GM23338 (cell line): ENCODE results near the gene HSD17B7. TPM values are rescaled to one million over a fixed set of nuclear protein-coding genes. Genes with fewer than 3 reads are reported as not detected.
A peak's percentile ranks its signal among the peaks of the same experiment; 100 is the strongest.

Source experiments
- ATAC-seq: fragments of 200-7000 bp; cut with Tn5 transposase; 3 replicates; pipeline ENCODE4 v1.9.1; 2020
- DNase-seq: peaks from one replicate; pipeline ENCODE4 v3.0.0-alpha.2; 2015; ENCODE audit warnings: low spot score
- H2AFZ ChIP-seq: fragments of 200-600 bp; sonication (generic); 2 replicates; pipeline ENCODE4 v1.8.0; 2016; ENCODE audit warnings: antibody characterized with exemption, mild to moderate bottlenecking, moderate library complexity
- H3F3A ChIP-seq: fragments of 200-600 bp; sonication (generic); replicated peaks from 2 replicates; pipeline ENCODE4 v1.8.0; 2017; ENCODE audit warnings: antibody characterized with exemption, mixed run types, low read depth
- H3K27ac ChIP-seq: fragments of 200-600 bp; sonication (generic); 2 replicates; pipeline ENCODE4 v1.6.1; 2016; ENCODE audit warnings: low read depth
- H3K27me3 ChIP-seq: fragments of 200-600 bp; sonication (generic); 2 replicates; pipeline ENCODE4 v1.8.0; 2016; ENCODE audit warnings: mild to moderate bottlenecking, mixed run types, moderate library complexity; ENCODE audit not compliant: insufficient read depth
- H3K36me3 ChIP-seq: fragments of 200-600 bp; sonication (generic); 2 replicates; pipeline ENCODE4 v1.8.0; 2016; ENCODE audit warnings: mild to moderate bottlenecking; ENCODE audit not compliant: insufficient read depth
- H3K4me1 ChIP-seq: fragments of 200-600 bp; sonication (generic); 2 replicates; pipeline ENCODE4 v1.8.0; 2016; ENCODE audit warnings: mild to moderate bottlenecking, moderate library complexity; ENCODE audit not compliant: insufficient read depth
- H3K4me2 ChIP-seq: fragments of 200-600 bp; sonication (generic); 2 replicates; pipeline ENCODE4 v1.7.1; 2017; ENCODE audit warnings: mixed run types
- H3K4me3 ChIP-seq: fragments of 200-600 bp; sonication (generic); 2 replicates; pipeline ENCODE4 v1.6.1; 2016; ENCODE audit warnings: mixed run types
- H3K79me2 ChIP-seq: fragments of 200-600 bp; sonication (generic); replicated peaks from 2 replicates; pipeline ENCODE4 v1.8.0; 2017; ENCODE audit warnings: mild to moderate bottlenecking; ENCODE audit not compliant: insufficient read depth
- H3K9me2 ChIP-seq: fragments of 200-600 bp; sonication (generic); 2 replicates; pipeline ENCODE4 v1.8.0; 2017; ENCODE audit not compliant: insufficient read depth
- H4K20me1 ChIP-seq: fragments of 200-600 bp; sonication (generic); replicated peaks from 2 replicates; pipeline ENCODE4 v1.8.0; 2017; ENCODE audit warnings: mild to moderate bottlenecking; ENCODE audit not compliant: insufficient read depth
- H3K27ac Mint-ChIP-seq: 2 replicates; pipeline ENCODE4 v1.8.0; 2020; ENCODE audit warnings: inconsistent platforms, mild to moderate bottlenecking, moderate library complexity, mixed read lengths
- H3K27me3 Mint-ChIP-seq: 3 replicates; pipeline ENCODE4 v1.8.0; 2022; ENCODE audit warnings: low read depth, mild to moderate bottlenecking, moderate library complexity, mixed read lengths, inconsistent platforms; ENCODE audit not compliant: insufficient read depth, poor library complexity
- H3K36me3 Mint-ChIP-seq: 3 replicates; pipeline ENCODE4 v1.8.0; 2021; ENCODE audit warnings: low read depth, mild to moderate bottlenecking, inconsistent platforms, moderate library complexity, mixed read lengths
- H3K4me1 Mint-ChIP-seq: 3 replicates; pipeline ENCODE4 v1.8.0; 2020; ENCODE audit warnings: mild to moderate bottlenecking, inconsistent platforms, mixed read lengths
- H3K4me3 Mint-ChIP-seq: 3 replicates; pipeline ENCODE4 v1.8.0; 2021; ENCODE audit warnings: moderate library complexity, mild to moderate bottlenecking, inconsistent platforms, mixed read lengths
- H3K9me3 Mint-ChIP-seq: 3 replicates; pipeline ENCODE4 v1.8.0; 2020; ENCODE audit warnings: moderate library complexity, mild to moderate bottlenecking, inconsistent platforms, mixed read lengths
- CREB1 ChIP-seq: fragments of 250-450 bp; sonication (Bioruptor Pico); IDR thresholded peaks from 2 replicates; pipeline ENCODE4 v1.5.0; 2020; ENCODE audit warnings: low read depth, mild to moderate bottlenecking, moderate library complexity
- CTCF ChIP-seq, 2 experiments: fragments of 200-600 bp in 1 of 2; sonication (generic) in 1 of 2; conservative IDR thresholded peaks; 2 replicates each; pipeline versions ENCODE4 v1.5.1 to v1.6.1; 2016 to 2017; ENCODE audit warnings: antibody characterized with exemption in 2 of 2, low read depth in 2 of 2, mild to moderate bottlenecking in 2 of 2, moderate library complexity in 1 of 2
- ETS1 ChIP-seq: IDR thresholded peaks from 2 replicates; pipeline ENCODE4 v1.6.1; 2016; ENCODE audit warnings: antibody characterized with exemption
- EZH2 ChIP-seq: fragments of 200-600 bp; sonication (generic); IDR thresholded peaks from one replicate; pipeline ENCODE4 v1.8.0; 2017; ENCODE audit warnings: antibody characterized with exemption, mild to moderate bottlenecking, low read depth; ENCODE audit not compliant: unreplicated experiment
- EZH2phosphoT487 ChIP-seq: fragments of 200-600 bp; sonication (generic); IDR thresholded peaks from one replicate; pipeline ENCODE4 v1.8.1; 2018; ENCODE audit warnings: antibody characterized with exemption; ENCODE audit not compliant: unreplicated experiment
- JUNB ChIP-seq: IDR thresholded peaks from one replicate; pipeline ENCODE4 v1.6.1; 2016; ENCODE audit warnings: antibody characterized with exemption; ENCODE audit not compliant: unreplicated experiment
- NANOG ChIP-seq: IDR thresholded peaks from 2 replicates; pipeline ENCODE4 v1.6.1; 2016; ENCODE audit warnings: antibody characterized with exemption, borderline replicate concordance
- POLR2AphosphoS5 ChIP-seq: IDR thresholded peaks from 2 replicates; pipeline ENCODE4 v1.6.1; 2016; ENCODE audit warnings: antibody characterized with exemption, low read depth
- STAT1 ChIP-seq: IDR thresholded peaks from one replicate; pipeline ENCODE4 v1.6.1; 2016; ENCODE audit warnings: antibody characterized with exemption; ENCODE audit not compliant: unreplicated experiment
- ZNF114 ChIP-seq: fragments of 250-450 bp; sonication (Bioruptor Pico); IDR thresholded peaks from 2 replicates; pipeline ENCODE4 v1.5.0; 2020; ENCODE audit warnings: mild to moderate bottlenecking, moderate library complexity
- ZNF331 ChIP-seq: fragments of 250-450 bp; sonication (Bioruptor Pico); IDR thresholded peaks from 2 replicates; pipeline ENCODE4 v1.5.0; 2020; ENCODE audit warnings: low read depth, mild to moderate bottlenecking, moderate library complexity
- ZNF462 ChIP-seq: fragments of 250-450 bp; sonication (Bioruptor Pico); IDR thresholded peaks from 2 replicates; pipeline ENCODE4 v1.5.0; 2020; ENCODE audit warnings: mild to moderate bottlenecking, moderate library complexity
- polyA plus RNA-seq: library from polyadenylated mRNA; unstranded; fragments of >200 nt; fragmentation: Nextera tagmentation; extraction: Ambion mirVana; gene quantifications from 2 replicates; pipeline ENCODE4 v1.2.1, GENCODE V29; 2016
- total RNA-seq: library from RNA; depleted of rRNA; stranded (reverse); fragments of >200 nt; shearing (Covaris generic); gene quantifications from 2 replicates; pipeline ENCODE4 v1.2.3, GENCODE V29; 2014
- TF ChIP-seq, protein P1 (sequence below): IDR thresholded peaks from one replicate; pipeline ENCODE4 v1.6.1; 2018; ENCODE audit warnings: antibody characterized with exemption; ENCODE audit not compliant: unreplicated experiment

The HSD17B7 gene
- total and polyA plus RNA-seq, 2 experiments from 2014 or later, result 30.9 to 31.9 TPM

GRCh38 chr1:162823231-162823630 lies 32.7 kb downstream of the HSD17B7 start:
- peak overlapping the region; percentile 99 for H2AFZ ChIP-seq
- peaks cover 13% of the 10 kb centered on the region for H3K4me1 Mint-ChIP-seq
- no peaks in the 10 kb centered on the region; the same call in 1 of the 2 replicates for H3K27me3 ChIP-seq
- ATAC-seq, result no peak
- peak overlapping the region; percentile 84 for H3K4me3 ChIP-seq
- no peaks in the 10 kb centered on the region for H3K9me3 Mint-ChIP-seq
- no peaks in the 10 kb centered on the region for H3K36me3 Mint-ChIP-seq
- H3K27ac Mint-ChIP-seq, result no peak overlapping the region
- TF ChIP-seq ZNF114 (CRISPR knock-in tag) (no peak), ZNF331 (CRISPR knock-in tag) (no peak), EZH2 (no peak), CREB1 (CRISPR knock-in tag) (no peak), ZNF462 (CRISPR knock-in tag) (no peak), CTCF (conservative IDR thresholded peaks at IDR 0.05; ENCODE audit: low read depth in 2 of 2) (no peak), EZH2phosphoT487 (no peak), JUNB (no peak), STAT1 (no peak), ETS1 (no peak), POLR2AphosphoS5 (no peak), NANOG (no peak)
- TF ChIP-seq, protein P1, sequence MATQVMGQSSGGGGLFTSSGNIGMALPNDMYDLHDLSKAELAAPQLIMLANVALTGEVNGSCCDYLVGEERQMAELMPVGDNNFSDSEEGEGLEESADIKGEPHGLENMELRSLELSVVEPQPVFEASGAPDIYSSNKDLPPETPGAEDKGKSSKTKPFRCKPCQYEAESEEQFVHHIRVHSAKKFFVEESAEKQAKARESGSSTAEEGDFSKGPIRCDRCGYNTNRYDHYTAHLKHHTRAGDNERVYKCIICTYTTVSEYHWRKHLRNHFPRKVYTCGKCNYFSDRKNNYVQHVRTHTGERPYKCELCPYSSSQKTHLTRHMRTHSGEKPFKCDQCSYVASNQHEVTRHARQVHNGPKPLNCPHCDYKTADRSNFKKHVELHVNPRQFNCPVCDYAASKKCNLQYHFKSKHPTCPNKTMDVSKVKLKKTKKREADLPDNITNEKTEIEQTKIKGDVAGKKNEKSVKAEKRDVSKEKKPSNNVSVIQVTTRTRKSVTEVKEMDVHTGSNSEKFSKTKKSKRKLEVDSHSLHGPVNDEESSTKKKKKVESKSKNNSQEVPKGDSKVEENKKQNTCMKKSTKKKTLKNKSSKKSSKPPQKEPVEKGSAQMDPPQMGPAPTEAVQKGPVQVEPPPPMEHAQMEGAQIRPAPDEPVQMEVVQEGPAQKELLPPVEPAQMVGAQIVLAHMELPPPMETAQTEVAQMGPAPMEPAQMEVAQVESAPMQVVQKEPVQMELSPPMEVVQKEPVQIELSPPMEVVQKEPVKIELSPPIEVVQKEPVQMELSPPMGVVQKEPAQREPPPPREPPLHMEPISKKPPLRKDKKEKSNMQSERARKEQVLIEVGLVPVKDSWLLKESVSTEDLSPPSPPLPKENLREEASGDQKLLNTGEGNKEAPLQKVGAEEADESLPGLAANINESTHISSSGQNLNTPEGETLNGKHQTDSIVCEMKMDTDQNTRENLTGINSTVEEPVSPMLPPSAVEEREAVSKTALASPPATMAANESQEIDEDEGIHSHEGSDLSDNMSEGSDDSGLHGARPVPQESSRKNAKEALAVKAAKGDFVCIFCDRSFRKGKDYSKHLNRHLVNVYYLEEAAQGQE, result no peak
- H3K9me2 ChIP-seq, result no peaks in the 10 kb centered on the region
- no peak overlapping the region for H3K27ac ChIP-seq
- H3K4me3 Mint-ChIP-seq, result peak overlapping the region; percentile 94; the same call in 2 of the 3 replicates
- H3K4me2 ChIP-seq, result peak overlapping the region; percentile 92
- no peak for DNase-seq
- peaks cover 2% of the 10 kb centered on the region for H3K27me3 Mint-ChIP-seq
- no peaks in the 10 kb centered on the region for H4K20me1 ChIP-seq
- no peaks in the 10 kb centered on the region for H3K36me3 ChIP-seq
- H3K79me2 ChIP-seq, result no peaks in the 10 kb centered on the region
- peaks cover 16% of the 10 kb centered on the region for H3K4me1 ChIP-seq
- no peaks in the 10 kb centered on the region for H3F3A ChIP-seq
